Ascending aorta (tissue), 2 donors: ENCODE measurements around the gene KRTAP10-10. TPM values are rescaled to one million over a fixed set of nuclear protein-coding genes. Genes with fewer than 3 reads are reported as not detected.

Source experiments
- DNase-seq, 2 donors: peaks; one replicate each; pipeline ENCODE4 v3.0.0-alpha.2; 2019; ENCODE audit warnings: low spot score in 2 of 2
- H3K27ac ChIP-seq, 2 donors: fragments of 200-600 bp; sonication (generic); one replicate each; pipeline ENCODE4 v1.5.1; 2016 to 2017; ENCODE audit warnings: mild to moderate bottlenecking in 1 of 2
- H3K27me3 ChIP-seq: fragments of 200-600 bp; sonication (generic); one replicate; pipeline ENCODE4 v1.5.1; 2017
- H3K36me3 ChIP-seq, 2 donors: fragments of 200-600 bp; sonication (generic); one replicate each; pipeline ENCODE4 v1.5.1; 2016
- H3K4me1 ChIP-seq, 2 donors: fragments of 200-600 bp; sonication (generic); one replicate each; pipeline ENCODE4 v1.5.1; 2016 to 2017; ENCODE audit warnings: mild to moderate bottlenecking in 1 of 2
- H3K4me3 ChIP-seq, 2 donors: fragments of 200-600 bp; sonication (generic); one replicate each; pipeline ENCODE4 v1.5.1; 2016 to 2017; ENCODE audit warnings: mild to moderate bottlenecking in 1 of 2
- H3K9me3 ChIP-seq, 2 donors: fragments of 200-600 bp; sonication (generic); one replicate each; pipeline ENCODE4 v1.5.1; 2016
- CTCF ChIP-seq, 3 experiments: fragments of 200-600 bp in 2 of 3; fragments of 450-650 bp in 1 of 3; sonication (generic) in 2 of 3; IDR thresholded peaks; one replicate each; pipeline ENCODE4 v1.5.1; 2016 to 2019; ENCODE audit warnings: antibody characterized with exemption in 3 of 3, mild to moderate bottlenecking in 1 of 3, moderate library complexity in 1 of 3
- intact Hi-C: fragments of 100-400 bp; cut with DNase I; formaldehyde crosslinking; loops from one replicate; pipeline ENCODE4 v1.15.1; 2023
- total RNA-seq: library from RNA; depleted of rRNA; stranded (reverse); fragments of >200 nt; gene quantifications from one replicate; pipeline ENCODE4 v1.1.0, GENCODE V29; 2016

KRTAP10-10 gene
- total RNA-seq, 1 donor from 2014 or later = not detected

GRCh38 chr21:44686843-44687561 is 49.8 kb downstream of the KRTAP10-10 start:
- DNase-seq = peak in 1 of 2 donors; percentile 53
- Histone ChIP-seq H3K9me3 (no peaks in the 10 kb centered on the region), H3K36me3 (no peaks in the 10 kb centered on the region), H3K27me3 (no peaks in the 10 kb centered on the region), H3K4me1 (no peaks in the 10 kb centered on the region), H3K27ac (no peak overlapping the region), H3K4me3 (no peak overlapping the region)
- TF ChIP-seq CTCF (IDR thresholded peaks at IDR 0.05) = no peak
- intact Hi-C loops = loop anchor here (10.0 kb wide), 1 partner anchor 282 kb away; no protein-coding TSS in a partner anchor

- TF ChIP-seq CTCF (IDR thresholded peaks at IDR 0.05) = no peak
- peak in 1 of 2 donors; percentile 52 for DNase-seq
- Histone ChIP-seq H3K36me3 (no peaks in the 10 kb centered on the region), H3K27ac (no peak overlapping the region), H3K4me1 (no peaks in the 10 kb centered on the region), H3K9me3 (no peaks in the 10 kb centered on the region), H3K27me3 (no peaks in the 10 kb centered on the region), H3K4me3 (no peak overlapping the region)
- intact Hi-C loops = loop anchor here (10.0 kb wide), 1 partner anchor 283 kb away; no protein-coding TSS in a partner anchor
Observed at GRCh38 chr21:44687671-44688070, 50.5 kb downstream of the KRTAP10-10 start.

Other genes starting within 250 kb of the KRTAP10-10 start
- gene LRRC3, start 181.8 kb upstream of the KRTAP10-10 start, total RNA-seq = 2.2 TPM
- gene KRTAP10-1, start 97.2 kb upstream of the KRTAP10-10 start, total RNA-seq = not detected
- not detected for gene KRTAP10-2, start 85.9 kb upstream of the KRTAP10-10 start, total RNA-seq
- gene KRTAP10-3, start 78.6 kb upstream of the KRTAP10-10 start, total RNA-seq = not detected
- not detected for gene KRTAP10-4, start 63.6 kb upstream of the KRTAP10-10 start, total RNA-seq
- gene KRTAP10-5, start 56.8 kb upstream of the KRTAP10-10 start, total RNA-seq = not detected
- gene KRTAP10-6, start 44.9 kb upstream of the KRTAP10-10 start, total RNA-seq = not detected
- not detected for gene KRTAP10-7, start 36.8 kb upstream of the KRTAP10-10 start, total RNA-seq
- gene KRTAP10-8, start 25.3 kb upstream of the KRTAP10-10 start, total RNA-seq = not detected
- gene KRTAP10-9, start 10.3 kb upstream of the KRTAP10-10 start, total RNA-seq = not detected
- not detected for gene KRTAP10-11, start 9.1 kb downstream of the KRTAP10-10 start, total RNA-seq
- not detected for gene KRTAP12-4, start 17.3 kb downstream of the KRTAP10-10 start, total RNA-seq
- not detected for gene KRTAP12-3, start 20.6 kb downstream of the KRTAP10-10 start, total RNA-seq
- gene KRTAP12-2, start 29.6 kb downstream of the KRTAP10-10 start, total RNA-seq = not detected
- not detected for gene KRTAP12-1, start 44.8 kb downstream of the KRTAP10-10 start, total RNA-seq
- gene KRTAP10-12, start 59.8 kb downstream of the KRTAP10-10 start, total RNA-seq = not detected
- gene TSPEAR, start 74.2 kb downstream of the KRTAP10-10 start, total RNA-seq = not detected
- gene UBE2G2, start 164.5 kb downstream of the KRTAP10-10 start, total RNA-seq = 58.1 TPM
- 69.2 TPM for gene SUMO3, start 180.7 kb downstream of the KRTAP10-10 start, total RNA-seq
- 468 TPM for gene PTTG1IP, start 236.3 kb downstream of the KRTAP10-10 start, total RNA-seq